ENCODE data around the gene RALA.

RALA gene

DNA sequence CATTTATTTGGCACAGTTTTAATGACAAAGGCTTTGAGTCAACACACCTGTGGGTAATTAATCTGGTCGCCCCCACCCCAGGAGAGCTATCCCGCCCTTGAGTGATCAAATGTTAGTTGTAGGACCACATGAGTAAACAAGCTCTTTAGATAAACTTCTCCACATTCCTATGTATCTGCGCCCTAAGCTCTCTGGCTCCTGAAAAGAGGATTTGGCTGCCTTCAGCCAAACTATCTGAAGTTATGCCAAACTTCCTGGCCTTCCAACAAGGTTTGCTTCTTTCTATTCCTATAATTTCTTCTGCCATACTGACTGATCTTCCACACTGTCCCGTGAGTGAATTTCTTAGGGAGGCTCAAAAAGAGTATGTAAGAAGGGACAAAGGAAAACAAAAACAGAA lies 134.2 kb downstream of the RALA start:
- no peak overlapping the region for H3K27ac Mint-ChIP-seq
- H3K4me1 Mint-ChIP-seq (ENCODE audit: low read depth), result peaks cover 8% of the 10 kb centered on the region
- peaks cover 4% of the 10 kb centered on the region for H3K36me3 Mint-ChIP-seq (ENCODE audit: low read depth)
- H3K9me3 Mint-ChIP-seq, result no peaks in the 10 kb centered on the region
- H3K4me3 Mint-ChIP-seq, result no peak overlapping the region
- H3K27me3 Mint-ChIP-seq (ENCODE audit: low read depth), result no peaks in the 10 kb centered on the region

All from T-helper 1 cell treated with Interleukin-12 subunit alpha and Interleukin-12 subunit beta and Interleukin-4 antibody, amounts not matched to agents 30 μg/mL and 1 μg/mL, for 36 hours (primary cell).